ENCODE results near the gene C19orf44.
"Not testable (repeated sequence)": the region's sequence is repeated elsewhere in the genome, so short reads cannot be mapped to it uniquely, and the experiment has no call there.

Gene C19orf44

DNA sequence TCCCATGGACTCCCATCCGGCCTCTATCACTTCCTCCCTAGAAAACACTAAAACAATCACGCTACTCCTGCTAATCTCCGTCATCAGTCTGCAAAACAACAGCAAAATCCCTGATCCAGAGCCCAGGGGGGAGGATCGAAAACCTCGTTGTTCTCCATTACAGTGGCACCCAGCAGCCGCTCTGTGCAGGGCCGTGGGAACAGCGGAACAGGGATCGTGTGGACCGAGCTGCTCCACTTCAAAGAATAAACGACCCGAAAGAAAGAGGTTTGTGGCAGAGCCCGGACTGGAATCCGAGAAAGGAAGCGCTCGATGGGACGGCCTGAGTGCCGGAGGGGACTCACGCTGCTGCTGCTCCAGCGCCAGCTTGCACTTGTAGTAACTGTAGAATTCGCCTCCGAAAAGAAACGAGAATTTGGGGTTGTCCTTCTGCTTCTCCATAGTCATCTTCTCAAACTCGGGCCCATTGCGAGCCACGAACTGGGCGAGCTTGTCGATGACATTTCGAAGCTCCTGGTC is 45.4 kb downstream of the C19orf44 start:
- no peak for DNase-seq

DNA sequence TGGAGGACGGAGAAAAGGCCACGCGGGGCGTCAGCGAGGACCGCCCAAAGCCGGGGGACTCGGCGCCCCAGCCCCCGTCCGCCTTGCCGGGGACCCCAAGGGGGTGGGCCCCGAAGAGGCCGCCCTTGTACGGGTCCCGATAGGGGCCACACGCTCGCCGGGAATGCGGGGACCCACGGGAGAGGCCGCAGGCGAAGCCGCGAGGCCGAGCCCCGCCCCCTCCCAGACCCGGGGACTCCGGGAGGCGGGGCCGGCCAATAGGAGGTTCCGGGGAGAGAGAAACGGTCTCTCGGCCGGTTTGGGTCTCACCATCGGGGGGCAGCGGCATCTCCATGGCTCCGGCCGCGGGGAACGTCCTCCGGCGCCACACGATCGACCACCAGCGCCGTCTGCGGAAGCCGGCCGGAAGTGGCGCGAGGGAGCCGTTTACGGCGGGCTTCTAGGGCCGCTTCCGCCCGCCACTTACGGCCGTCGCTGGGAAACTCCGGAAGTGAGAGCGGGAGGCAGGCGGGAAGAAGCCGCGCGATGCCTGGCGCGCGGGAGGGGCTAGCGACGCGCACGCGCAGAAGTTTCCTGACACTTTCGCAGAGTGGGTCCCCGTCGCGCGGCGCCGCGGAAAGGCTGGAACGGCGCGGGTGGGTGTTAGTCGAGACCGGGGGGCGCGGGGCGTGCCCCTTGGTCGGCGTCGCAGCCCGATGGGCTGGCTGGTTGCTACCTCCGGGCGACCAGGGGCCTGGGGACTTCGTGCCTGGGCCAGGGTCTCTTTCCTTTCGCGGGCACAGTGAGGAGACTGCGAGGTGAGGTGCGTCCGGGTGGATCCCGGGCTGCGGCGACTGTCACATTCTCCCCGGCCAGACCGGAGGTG is 46.1 kb downstream of the C19orf44 start, which contains the start of gene CHERP:
CHERP (minus strand) TSS at position 393 of the 865 bp plus-strand sequence; CDS start at position 334, 59 bp downstream.
- peak; percentile 96 for DNase-seq

DNA sequence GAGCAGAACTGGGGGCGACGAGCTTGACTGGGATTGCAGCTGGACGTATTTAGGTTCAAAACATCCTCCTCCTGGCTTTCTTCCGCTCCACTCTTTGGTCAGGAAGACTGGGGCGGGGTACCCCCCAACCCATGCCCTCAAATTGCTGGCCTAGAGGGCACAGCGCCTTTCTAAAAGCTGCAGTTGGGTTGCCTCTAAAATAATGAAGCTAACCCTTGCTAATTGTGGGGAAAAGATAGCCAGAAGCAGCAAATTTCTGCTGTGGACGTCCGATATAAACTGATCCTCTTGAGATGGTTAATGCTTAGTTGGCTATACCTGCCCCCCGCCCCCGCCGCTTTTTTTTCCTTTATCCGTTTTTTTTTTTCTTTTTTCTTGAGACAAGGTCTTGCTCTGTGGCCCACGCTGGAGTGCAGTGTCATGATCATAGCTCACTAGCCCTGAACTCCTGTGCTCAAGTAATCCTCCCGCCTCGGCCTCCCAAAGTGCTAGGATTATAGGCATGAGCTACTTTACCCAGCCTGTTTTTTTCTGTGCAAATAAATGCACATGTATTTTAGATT is 46.8 kb downstream of the C19orf44 start:
- DNase-seq, result no peak

DNA sequence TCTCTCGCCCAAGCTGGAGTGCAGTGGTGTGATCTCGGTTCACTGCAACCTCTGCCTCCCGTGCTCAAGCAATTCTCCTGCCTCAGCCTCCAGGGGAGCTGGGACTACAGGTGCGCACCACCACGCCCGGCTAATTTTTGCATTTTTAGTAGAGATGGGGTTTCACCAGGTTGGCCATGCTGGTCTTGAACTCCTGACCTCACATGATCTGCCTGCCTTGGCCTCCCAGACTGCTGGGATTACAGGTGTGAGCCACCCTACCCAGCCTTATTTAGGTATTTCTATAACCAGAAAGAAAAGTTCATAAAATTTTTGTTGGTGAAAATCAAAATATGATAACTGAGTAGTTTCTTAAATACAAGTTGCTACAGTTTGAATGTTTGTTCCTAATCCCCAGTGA is 47.5 kb downstream of the C19orf44 start:
- not testable (repeated sequence) for DNase-seq

DNA sequence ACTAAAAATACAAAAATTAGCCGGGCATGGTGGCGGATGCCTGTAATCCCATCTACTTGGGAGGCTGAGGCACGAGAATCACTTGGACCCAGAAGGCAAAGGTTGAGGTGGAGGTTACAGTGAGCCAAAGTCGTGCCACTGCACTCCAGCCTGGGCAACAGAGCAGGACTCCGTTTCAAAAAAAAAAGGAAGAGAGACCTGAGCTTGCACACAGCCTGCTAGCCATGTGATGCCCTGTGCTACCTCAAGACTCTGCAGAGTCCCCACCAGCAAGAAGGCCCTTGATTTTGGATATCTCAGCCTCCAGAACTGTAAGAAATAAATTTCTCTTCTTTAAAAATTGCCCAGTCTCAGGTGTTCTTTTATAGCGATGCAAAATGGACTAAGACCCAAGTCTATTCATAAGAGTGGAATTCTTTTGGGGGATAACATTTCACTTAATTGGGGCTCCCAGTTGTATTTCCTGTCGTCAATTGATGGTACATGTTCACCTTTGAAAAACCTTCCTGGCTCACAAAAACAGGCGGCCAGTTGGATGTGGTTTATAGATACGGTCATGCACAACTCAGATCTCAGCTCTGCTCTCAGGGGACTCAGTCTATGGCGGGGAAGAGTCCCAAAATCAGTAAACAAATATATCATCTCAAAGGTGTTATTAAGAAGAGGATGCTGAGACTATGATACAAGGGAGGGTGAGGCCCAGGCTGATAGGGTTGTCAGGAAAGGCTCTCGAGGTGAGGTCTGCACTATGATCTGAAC is 48.5 kb downstream of the C19orf44 start:
- no peak for DNase-seq

DNA sequence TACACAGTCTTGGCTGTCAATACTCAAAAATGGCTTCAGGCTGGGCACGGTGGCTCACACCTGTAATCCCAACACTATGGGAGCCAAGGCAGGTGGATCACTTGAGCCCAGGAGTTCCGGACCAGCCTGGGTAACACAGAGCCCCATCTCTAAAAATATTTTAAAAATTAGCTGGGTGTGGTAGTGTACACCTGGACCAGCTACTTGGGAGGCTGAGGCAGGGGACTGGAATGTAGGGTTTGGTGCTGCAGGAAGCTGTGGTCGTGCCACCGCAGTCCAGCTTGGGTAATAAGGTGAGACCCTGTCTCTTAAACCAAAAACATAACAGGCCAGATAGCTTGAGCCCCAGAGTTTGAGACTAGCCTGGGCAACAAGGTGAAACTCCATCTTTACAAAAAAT is 52.8 kb downstream of the C19orf44 start:
- DNase-seq, result no peak

DNA sequence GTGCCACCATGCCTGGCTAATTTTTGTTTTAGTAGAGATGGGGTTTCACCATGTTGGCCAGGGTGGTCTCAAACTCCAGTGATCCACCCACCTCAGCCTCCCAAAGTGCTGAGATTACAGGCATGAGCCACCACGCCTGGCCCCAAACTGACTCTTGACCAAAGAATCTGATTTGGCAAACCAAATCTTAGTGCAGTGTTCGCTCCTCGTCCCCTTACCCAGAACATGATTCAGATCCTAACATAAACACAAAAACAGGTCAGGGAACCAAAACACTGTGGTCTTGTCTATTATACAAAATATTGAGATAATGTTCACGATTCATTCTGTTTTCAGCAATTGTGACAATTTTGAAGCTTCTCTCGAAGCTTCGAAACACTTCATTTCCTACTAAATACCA is 55.7 kb downstream of the C19orf44 start:
- not testable (repeated sequence) for DNase-seq

DNA sequence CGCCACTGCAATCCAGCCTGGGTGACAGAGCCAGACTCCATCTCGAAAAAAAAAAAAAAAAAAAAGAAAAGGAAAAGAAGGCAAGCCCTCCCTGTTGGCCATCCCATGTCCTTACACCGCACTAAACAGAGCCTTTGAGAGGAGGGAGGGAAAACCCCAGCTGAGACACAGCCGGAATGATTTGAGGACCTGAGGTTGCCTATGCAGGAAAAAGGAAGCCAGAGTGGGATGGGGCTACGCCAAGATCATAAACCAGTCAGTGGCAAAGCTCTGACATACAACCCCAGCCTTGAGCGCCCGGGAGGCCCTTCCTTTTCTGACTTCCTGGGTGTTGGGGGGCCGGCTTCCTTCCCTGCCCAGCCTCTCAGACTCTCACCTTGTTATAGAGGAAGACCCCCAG is 58.6 kb downstream of the C19orf44 start:
- DNase-seq, result no peak

DNA sequence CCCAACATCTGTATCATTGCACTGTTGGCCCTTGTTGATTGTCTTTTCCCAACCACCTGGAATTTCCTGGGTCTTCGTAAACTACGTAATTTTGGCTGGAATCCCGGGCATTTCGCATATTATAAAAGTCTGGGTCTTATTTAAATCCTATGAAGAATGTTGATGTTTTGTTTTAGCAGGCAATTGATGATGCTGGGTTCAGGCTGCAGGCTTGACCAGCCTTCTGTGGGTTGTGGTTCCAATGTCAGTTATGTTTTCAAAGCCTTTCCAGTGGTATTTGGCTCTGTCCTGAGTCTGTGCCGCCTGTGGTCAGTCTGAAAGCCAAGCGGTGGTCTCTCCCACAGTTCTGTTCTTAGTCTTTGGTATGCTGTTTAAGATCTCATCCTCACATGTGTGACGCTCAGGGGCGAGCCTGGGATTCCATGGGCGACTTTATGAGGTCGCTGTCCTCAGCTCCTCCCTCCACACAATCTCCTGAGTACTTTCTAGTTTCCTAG is 63.6 kb downstream of the C19orf44 start:
- no peak for DNase-seq

DNA sequence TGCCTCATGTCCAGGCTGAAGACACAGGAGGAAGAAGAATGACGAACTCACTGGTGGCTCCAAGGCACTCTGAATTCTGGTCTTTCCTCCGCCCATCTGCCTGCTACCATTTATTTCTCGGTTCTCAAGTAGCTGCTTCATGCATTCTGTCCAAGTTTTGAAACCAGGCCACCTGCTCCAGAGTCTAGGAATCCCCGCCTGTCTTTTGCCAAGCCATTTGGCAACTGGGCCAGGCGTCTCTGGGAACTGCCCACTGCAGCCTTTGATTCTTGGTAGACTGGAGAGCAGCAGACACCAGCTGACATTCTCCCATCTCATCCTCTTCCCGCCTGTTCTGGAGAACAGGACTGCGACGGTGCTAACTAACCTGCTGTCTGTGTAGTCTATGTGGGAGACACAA is 65.2 kb downstream of the C19orf44 start:
- no peak for DNase-seq

DNA sequence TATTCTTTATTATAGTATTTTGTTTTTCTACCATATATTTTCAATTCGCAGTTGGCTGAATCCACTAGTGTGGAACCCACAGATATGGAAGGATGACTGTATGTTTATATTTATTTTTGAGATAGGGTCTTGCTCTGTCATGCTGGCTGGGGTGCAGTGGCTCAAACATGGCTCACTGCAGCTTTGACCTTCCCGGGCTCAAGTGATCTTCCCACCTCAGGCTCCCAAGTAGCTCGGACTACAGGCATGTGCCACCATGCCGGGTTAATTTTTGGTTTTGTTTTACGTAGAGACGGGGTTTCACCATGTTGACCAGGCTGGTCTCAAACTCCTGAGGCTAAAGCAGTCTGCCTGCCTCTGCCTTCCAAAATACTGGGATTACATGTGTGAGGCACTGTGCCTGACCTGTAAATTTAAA is 66.4 kb downstream of the C19orf44 start:
- DNase-seq, result no peak

DNA sequence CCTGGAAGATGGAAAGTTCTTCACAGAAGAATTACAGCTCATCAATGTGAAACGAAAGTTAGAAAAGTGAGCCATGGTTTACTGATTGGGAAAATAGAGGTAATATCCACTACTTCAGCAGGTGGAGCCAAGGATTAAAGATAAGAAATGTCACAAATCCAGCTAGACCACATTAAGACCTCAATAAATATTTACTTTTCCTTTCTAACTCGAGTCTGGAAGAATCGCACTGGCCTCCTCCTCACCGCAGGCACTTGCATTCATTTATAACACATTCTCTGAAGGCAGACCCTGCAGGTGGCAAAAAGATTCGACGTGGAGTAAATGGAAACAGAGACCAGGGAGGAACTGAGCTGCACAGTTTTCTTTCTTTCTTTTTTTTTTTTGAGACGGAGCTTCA is 68.6 kb downstream of the C19orf44 start:
- no peak for DNase-seq

DNA sequence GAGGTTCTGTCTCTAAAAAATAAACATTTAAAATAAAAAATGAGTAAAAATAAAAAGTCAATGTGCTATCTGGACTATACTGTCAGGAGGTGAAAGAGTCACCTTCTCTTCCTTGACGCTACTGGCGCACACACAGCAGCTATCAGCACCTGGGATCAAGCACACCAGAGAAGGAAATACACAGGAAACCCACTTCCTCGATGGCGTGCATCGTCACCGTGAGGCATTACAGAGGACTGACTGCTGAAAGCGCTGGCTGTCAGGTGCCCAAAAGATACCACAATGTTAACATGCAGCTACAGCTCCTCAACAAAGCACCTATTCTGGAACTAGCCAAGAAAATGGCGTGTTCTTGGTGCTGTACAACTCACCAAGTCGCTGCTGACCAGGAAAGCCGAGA is 70.0 kb downstream of the C19orf44 start:
- peak; percentile 80 for DNase-seq

DNA sequence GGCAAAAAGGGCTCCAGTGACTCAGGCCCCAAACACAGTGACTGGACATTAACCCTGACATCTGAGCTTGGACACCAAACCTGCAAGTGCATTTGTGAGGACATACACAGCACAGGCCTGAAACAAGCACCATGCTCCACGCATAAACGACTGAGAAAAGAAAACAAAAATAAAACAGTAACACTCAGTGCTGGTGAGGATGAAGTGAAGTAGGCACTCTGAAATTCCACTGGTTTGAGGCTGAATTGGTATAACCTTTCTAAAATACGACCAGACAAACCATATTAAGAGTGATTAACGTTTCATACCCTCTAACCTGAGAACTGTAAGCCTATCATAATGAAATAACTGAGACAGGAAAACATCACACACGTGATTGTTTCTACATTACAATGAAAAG is 70.5 kb downstream of the C19orf44 start:
- no peak for DNase-seq

DNA sequence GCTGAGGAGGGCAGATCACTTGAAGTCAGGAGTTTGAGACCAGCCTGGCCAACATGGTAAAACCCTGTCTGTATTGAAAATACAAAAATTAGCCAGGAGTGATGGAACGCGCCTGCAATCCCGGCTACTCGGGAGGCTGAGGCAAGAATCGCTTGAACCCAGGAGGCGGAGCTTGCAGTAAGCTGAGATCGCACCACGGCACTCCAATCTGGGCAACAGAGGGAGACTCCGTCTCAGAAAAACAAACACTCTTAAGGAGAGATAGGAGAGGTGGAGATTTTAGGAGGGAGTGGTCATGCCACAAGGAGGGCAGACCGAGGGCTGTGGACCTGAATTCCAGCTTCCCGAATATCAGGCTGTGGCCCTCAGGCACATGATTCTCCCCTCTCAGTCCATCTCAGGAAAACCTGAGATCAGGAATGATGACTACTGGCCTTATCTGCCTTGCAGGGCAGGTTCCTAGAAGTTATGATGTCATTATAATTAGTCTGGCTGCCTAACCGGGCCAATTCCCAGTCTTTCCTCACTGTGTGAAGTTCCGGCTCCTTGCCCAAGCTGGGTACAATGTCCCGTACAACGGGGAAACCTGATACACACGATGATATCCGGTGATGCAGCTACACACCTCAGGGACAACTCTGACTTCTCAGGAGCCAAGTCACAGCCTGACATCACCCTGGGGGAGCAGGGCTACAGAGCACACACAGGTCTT is 73.6 kb downstream of the C19orf44 start:
- no peak for DNase-seq

Measured in activated gamma-delta T cell treated with Interleukin-2 at 50 U/mL for 16 hours (primary cell).